Adrenal gland (tissue), 12 donors: ENCODE data around the gene BBX. TPM values are rescaled to one million over a fixed set of nuclear protein-coding genes. Genes with fewer than 3 reads are reported as not detected.

ENCODE experiments used
- DNase-seq, 7 donors: peaks; one replicate each; pipeline ENCODE4 v3.0.0-alpha.2; 2019 to 2020
- H3K27ac ChIP-seq, 5 donors: fragments of 200-600 bp; sonication (generic) in 4 of 5; 1 replicate in 3 of 5; 2 replicates in 2 of 5; pipeline versions ENCODE4 v1.5.1 to v1.8.0; 2016 to 2020; ENCODE audit warnings: mild to moderate bottlenecking in 1 of 5
- H3K27me3 ChIP-seq: fragments of 200-600 bp; 2 replicates; pipeline ENCODE4 v1.8.0; 2021
- H3K36me3 ChIP-seq, 2 donors: fragments of 200-600 bp; replicated peaks in 1 of 2; 1 replicate in 1 of 2; 2 replicates in 1 of 2; pipeline versions ENCODE4 v1.5.1 to v1.8.0; 2018 to 2022
- H3K4me1 ChIP-seq, 2 donors: fragments of 200-600 bp; replicated peaks in 1 of 2; 1 replicate in 1 of 2; 2 replicates in 1 of 2; pipeline versions ENCODE4 v1.5.1 to v1.8.0; 2018 to 2021
- H3K4me3 ChIP-seq, 4 donors: fragments of 200-600 bp; sonication (generic) in 3 of 4; one replicate each; pipeline ENCODE4 v1.5.1; 2016 to 2018
- H3K9me3 ChIP-seq, 3 donors: fragments of 200-600 bp; sonication (generic) in 1 of 3; replicated peaks in 1 of 3; 1 replicate in 2 of 3; 2 replicates in 1 of 3; pipeline versions ENCODE4 v1.5.1 to v1.8.0; 2016 to 2021
- POLR2A ChIP-seq, 2 donors: fragments of 450-650 bp; IDR thresholded peaks; one replicate each; pipeline ENCODE4 v1.6.1; 2017; ENCODE audit warnings: antibody characterized with exemption in 2 of 2, mild to moderate bottlenecking in 2 of 2, moderate library complexity in 1 of 2
- WGBS, 4 donors: extraction: QIAGEN DNeasy Blood & Tissue Kit in 2 of 4; methylation state at CpG; one replicate each; pipeline versions ENCODE4 v1.1.5 to v1.1.7; 2013 to 2017; 5-methylcytosine and 5-hydroxymethylcytosine counted together
- intact Hi-C, 2 donors: fragments of 100-400 bp; cut with DNase I; formaldehyde crosslinking; loops; one replicate each; pipeline versions ENCODE4 v1.14.1 to v1.15.0; 2022 to 2023
- polyA plus RNA-seq, 3 donors: library from polyadenylated mRNA; stranded (reverse); fragments of 200-250 nt in 2 of 3; fragments of 350-450 nt in 1 of 3; fragmentation: Illumina TruSeq in 1 of 3; extraction: RNeasy Lipid Tissue Mini Kit (QIAGEN cat#74804) in 1 of 3; gene quantifications; one replicate each; pipeline ENCODE4 v1.2.3, GENCODE V29; 2013 to 2014
- total RNA-seq, 9 donors: library from RNA; depleted of rRNA in 4 of 9; stranded (reverse); fragments of >200 nt in 4 of 9; fragments of 120-200 nt in 1 of 9; fragmentation: NEBNext Ultra II Directional in 1 of 9; extraction: Animal tissue kit (Norgen Biotek cat#: 25700) in 1 of 9; gene quantifications; one replicate each; pipeline versions ENCODE4 v1.1.0 to v1.2.4, GENCODE V29; 2013 to 2023
- TF ChIP-seq, protein P1 (sequence below), 6 experiments: fragments of 450-650 bp in 4 of 6; fragments of 200-600 bp in 2 of 6; sonication (generic) in 1 of 6; IDR thresholded peaks; 1 replicate in 5 of 6; 2 replicates in 1 of 6; pipeline versions ENCODE4 v1.5.1 to v1.8.0; 2016 to 2021; ENCODE audit warnings: antibody characterized with exemption in 6 of 6, mild to moderate bottlenecking in 2 of 6, moderate library complexity in 1 of 6
- donor health status: healthy with polysubstance abuse.
- donor health status: Bipolar disorder and iron deficiency.
- donor health status: DM: yes; HTN: yes; CAD: no.
- donor health status: DM: no; HTN: no; CAD: no.
- donor health status: DM: no; HTN: no; CAD: no.
- donor health status: DM: yes; HTN: yes; CAD: no.

The BBX gene
- total and polyA plus RNA-seq, 12 donors = 12.8 to 208 (median 116) TPM

DNA sequence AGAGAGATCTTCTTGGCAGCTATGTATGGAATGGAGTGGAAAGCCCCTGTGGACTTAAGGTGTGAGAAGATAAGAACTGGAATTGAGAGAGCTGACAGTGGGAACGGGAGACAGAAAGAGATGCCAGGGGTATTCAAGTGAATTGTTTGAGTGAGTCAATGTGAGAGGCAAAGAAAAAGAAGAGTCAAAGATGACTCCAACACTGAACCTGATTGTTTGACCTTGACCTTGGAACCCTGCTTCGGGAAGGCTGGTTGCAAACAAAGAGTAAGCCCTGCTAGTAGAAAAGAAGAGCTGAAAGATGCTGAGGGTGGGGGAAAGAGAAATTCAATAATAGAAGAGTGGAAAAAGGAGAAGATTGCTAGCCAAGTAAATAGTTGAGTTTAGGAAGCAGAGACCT is 238.6 kb downstream of the BBX start:
- no peaks in the 10 kb centered on the region for H3K27me3 ChIP-seq
- 36 to 47% (median 46%) methylated on average over 2 of the region's 2 CpGs for WGBS, 4 donors
- peak in 3 of 7 donors; percentile 23 to 31 (median 24) for DNase-seq
- no peaks in the 10 kb centered on the region for H3K9me3 ChIP-seq
- intact Hi-C loops = no loop called here
- TF ChIP-seq, protein P1, sequence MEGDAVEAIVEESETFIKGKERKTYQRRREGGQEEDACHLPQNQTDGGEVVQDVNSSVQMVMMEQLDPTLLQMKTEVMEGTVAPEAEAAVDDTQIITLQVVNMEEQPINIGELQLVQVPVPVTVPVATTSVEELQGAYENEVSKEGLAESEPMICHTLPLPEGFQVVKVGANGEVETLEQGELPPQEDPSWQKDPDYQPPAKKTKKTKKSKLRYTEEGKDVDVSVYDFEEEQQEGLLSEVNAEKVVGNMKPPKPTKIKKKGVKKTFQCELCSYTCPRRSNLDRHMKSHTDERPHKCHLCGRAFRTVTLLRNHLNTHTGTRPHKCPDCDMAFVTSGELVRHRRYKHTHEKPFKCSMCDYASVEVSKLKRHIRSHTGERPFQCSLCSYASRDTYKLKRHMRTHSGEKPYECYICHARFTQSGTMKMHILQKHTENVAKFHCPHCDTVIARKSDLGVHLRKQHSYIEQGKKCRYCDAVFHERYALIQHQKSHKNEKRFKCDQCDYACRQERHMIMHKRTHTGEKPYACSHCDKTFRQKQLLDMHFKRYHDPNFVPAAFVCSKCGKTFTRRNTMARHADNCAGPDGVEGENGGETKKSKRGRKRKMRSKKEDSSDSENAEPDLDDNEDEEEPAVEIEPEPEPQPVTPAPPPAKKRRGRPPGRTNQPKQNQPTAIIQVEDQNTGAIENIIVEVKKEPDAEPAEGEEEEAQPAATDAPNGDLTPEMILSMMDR (IDR thresholded peaks at IDR 0.05) = no peak
- no peaks in the 10 kb centered on the region for H3K36me3 ChIP-seq
- H3K4me3 ChIP-seq = no peak overlapping the region
- peaks cover 11 to 12% of the 10 kb centered on the region in 2 donors for H3K4me1 ChIP-seq
- no peak overlapping the region for H3K27ac ChIP-seq

DNA sequence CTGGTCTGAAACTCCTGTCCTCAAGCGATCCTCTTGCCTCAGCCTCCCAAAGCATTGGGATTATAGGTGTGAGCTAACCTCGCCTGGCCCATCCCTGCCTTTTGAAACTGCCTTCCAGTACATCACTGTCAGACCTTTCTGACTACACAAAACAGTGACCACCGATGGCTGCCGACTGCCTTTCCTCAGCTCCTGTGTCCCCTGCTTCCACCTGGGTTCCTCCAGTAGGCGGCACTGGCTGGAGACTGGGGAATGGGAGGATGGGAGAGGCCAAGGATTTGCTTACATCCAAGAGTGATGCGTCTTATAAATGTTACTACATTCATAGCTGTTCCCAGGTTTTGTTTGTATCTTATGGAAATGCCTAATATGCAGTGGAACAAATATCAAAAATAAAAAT is 242.8 kb downstream of the BBX start:
- no peak overlapping the region for H3K4me3 ChIP-seq
- no peak overlapping the region for H3K27ac ChIP-seq
- no peaks in the 10 kb centered on the region for H3K36me3 ChIP-seq
- H3K9me3 ChIP-seq = no peaks in the 10 kb centered on the region
- no peak for DNase-seq
- no peaks in the 10 kb centered on the region for H3K27me3 ChIP-seq
- intact Hi-C loops = no loop called here
- no peak for TF ChIP-seq POLR2A (IDR thresholded peaks at IDR 0.05)
- TF ChIP-seq, protein P1 (IDR thresholded peaks at IDR 0.05) = no peak
- 92 to 98% (median 95%) methylated on average over 6 of the region's 6 CpGs for WGBS, 4 donors
- peaks cover 19 to 20% of the 10 kb centered on the region in 2 donors for H3K4me1 ChIP-seq

DNA sequence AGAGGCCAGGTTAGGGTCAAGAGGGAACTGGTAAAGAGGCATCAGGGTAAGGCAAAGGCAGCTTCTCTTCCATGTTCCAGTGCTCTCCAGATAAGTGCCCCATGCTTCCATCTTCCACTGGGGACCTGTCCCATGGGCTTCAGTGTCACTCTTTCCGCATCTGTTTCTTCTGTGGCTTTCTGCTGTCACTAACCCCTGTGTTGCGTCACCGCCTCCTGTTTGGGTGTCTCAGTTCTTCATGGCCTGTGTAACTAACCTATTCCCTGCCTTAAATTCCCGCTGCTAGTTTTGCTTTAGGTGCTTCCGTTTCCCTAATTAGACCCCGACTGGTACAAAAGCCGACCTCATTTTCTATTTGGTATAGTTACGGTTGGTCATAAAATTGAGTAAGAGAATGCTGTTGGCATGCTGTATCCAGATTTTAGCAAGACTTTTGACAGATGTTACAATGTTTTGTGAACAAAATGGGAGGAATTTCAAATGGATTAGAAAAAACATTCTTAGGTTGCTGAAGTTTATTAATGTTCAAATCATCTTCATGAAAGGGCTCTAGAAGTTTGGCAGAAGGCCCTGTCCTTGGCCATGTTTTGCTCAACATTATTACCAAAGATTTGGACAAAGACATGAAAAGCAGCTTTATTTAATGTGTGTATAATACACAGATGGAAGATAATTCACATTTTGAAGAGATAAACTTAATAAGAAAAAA is 245.3 kb downstream of the BBX start:
- DNase-seq = peak; percentile 59 to 89 (median 72)
- Histone ChIP-seq H3K4me3 (peak overlapping the region in 1 of 4 donors; percentile 0), H3K27me3 (no peaks in the 10 kb centered on the region), H3K4me1 (peaks cover 22 to 27% of the 10 kb centered on the region in 2 donors), H3K9me3 (no peaks in the 10 kb centered on the region), H3K36me3 (no peaks in the 10 kb centered on the region), H3K27ac (peak overlapping the region; percentile 50 to 89 (median 71))
- intact Hi-C loops = no loop called here
- WGBS, 4 donors = 39 to 50% (median 44%) methylated on average over 8 of the region's 8 CpGs
- TF ChIP-seq, protein P1 (IDR thresholded peaks at IDR 0.05) = no peak
- TF ChIP-seq POLR2A (IDR thresholded peaks at IDR 0.05) = no peak

DNA sequence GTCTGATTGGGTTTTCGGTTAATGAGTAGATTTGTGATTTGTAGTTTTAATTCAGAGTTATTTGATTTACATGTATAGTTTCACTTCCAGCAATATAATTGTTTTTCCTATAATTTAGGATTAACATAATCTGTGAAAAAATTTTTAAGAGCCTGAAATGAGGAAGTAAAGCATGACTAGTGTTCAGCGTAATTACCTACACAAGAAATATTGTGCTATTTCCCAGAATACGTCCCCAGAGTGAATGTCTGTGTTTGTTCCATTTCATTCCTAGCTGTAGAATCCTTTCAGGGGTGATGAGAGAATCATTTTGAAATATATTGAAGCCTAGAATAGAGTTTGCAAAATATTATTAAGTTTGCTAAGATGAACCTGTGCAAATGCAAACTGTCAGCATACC is 247.1 kb downstream of the BBX start:
- DNase-seq = no peak
- no peak for TF ChIP-seq POLR2A (IDR thresholded peaks at IDR 0.05)
- TF ChIP-seq, protein P1 (IDR thresholded peaks at IDR 0.05) = no peak
- intact Hi-C loops = no loop called here
- Histone ChIP-seq H3K9me3 (no peaks in the 10 kb centered on the region), H3K36me3 (peaks cover 0 to 3% of the 10 kb centered on the region in 2 donors), H3K27me3 (no peaks in the 10 kb centered on the region), H3K4me3 (no peak overlapping the region), H3K4me1 (peaks cover 22 to 27% of the 10 kb centered on the region in 2 donors), H3K27ac (no peak overlapping the region)
- 92 to 95% (median 93%) methylated on average over 3 of the region's 3 CpGs for WGBS, 4 donors
